Caco-2 (cell line): ENCODE results near the gene NDST1. TPM values are rescaled to one million over a fixed set of nuclear protein-coding genes. Genes with fewer than 3 reads are reported as not detected.

Experiments
- BruUV-seq: library from RNA; stranded (reverse); fragments of 400-500 nt; replicated peaks from 2 replicates; lab custom pipeline; 2021; lab: Mats Ljungman, UMichigan
- CTCF ChIA-PET: fragments of 300-600 bp; sonication (Branson Sonifier 250); formaldehyde crosslinking; loops from one replicate; lab custom pipeline; 2022; ENCODE audit warnings: antibody characterized with exemption; lab: Charles Lee
- POLR2A ChIA-PET: fragments of 300-600 bp; sonication (Branson Sonifier 250); formaldehyde crosslinking; loops from one replicate; lab custom pipeline; 2022; ENCODE audit warnings: antibody characterized with exemption; lab: Charles Lee
- DNase-seq, 2 experiments: peaks; one replicate each; pipeline versions ENCODE4 v3.0.0 to v3.0.0-alpha.2; 2020 to 2022
- H3K27me3 ChIP-seq: replicated peaks from 2 replicates; pipeline ENCODE4 v1.6.0; 2011; ENCODE audit warnings: low read length; ENCODE audit not compliant: control insufficient read depth, insufficient read depth
- H3K36me3 ChIP-seq: 2 replicates; pipeline ENCODE4 v1.5.1; 2011; ENCODE audit warnings: low read length; ENCODE audit not compliant: control insufficient read depth, insufficient read depth
- H3K4me1 ChIP-seq: fragments of 250-450 bp; sonication (Bioruptor Pico); 2 replicates; pipeline ENCODE4 v1.5.1; 2020; ENCODE audit warnings: mild to moderate bottlenecking
- H3K4me3 ChIP-seq: 2 replicates; pipeline ENCODE4 v1.5.1; 2011; ENCODE audit warnings: low read depth, mild to moderate bottlenecking, control low read depth, low read length
- H3K9me3 ChIP-seq: fragments of 250-450 bp; sonication (Bioruptor Pico); 2 replicates; pipeline ENCODE4 v1.5.1; 2020; ENCODE audit warnings: mild to moderate bottlenecking, moderate library complexity
- H3K27ac Mint-ChIP-seq: one replicate; pipeline ENCODE4 v1.8.0; 2022; ENCODE audit warnings: mixed read lengths; ENCODE audit not compliant: unreplicated experiment
- H3K27me3 Mint-ChIP-seq: one replicate; pipeline ENCODE4 v1.8.0; 2022; ENCODE audit warnings: mixed read lengths; ENCODE audit not compliant: insufficient read depth, unreplicated experiment
- H3K36me3 Mint-ChIP-seq: one replicate; pipeline ENCODE4 v1.8.0; 2022; ENCODE audit warnings: mild to moderate bottlenecking, mixed read lengths; ENCODE audit not compliant: insufficient read depth, unreplicated experiment
- H3K4me1 Mint-ChIP-seq: one replicate; pipeline ENCODE4 v1.8.0; 2022; ENCODE audit warnings: low read depth, mixed read lengths; ENCODE audit not compliant: unreplicated experiment
- H3K4me3 Mint-ChIP-seq: one replicate; pipeline ENCODE4 v1.8.0; 2022; ENCODE audit warnings: mild to moderate bottlenecking, moderate library complexity, mixed read lengths; ENCODE audit not compliant: unreplicated experiment
- H3K9me3 Mint-ChIP-seq: one replicate; pipeline ENCODE4 v1.8.0; 2022; ENCODE audit warnings: mixed read lengths; ENCODE audit not compliant: unreplicated experiment
- intact Hi-C: fragments of 100-400 bp; cut with micrococcal nuclease; formaldehyde crosslinking; loops from one replicate; pipeline ENCODE4 v1.10.0; 2022; ENCODE audit not compliant: unreplicated experiment
- total RNA-seq: library from RNA; stranded (reverse); gene quantifications from 2 replicates; pipeline ENCODE4 v1.2.3, GENCODE V29; 2022
- TF ChIP-seq, protein P1 (sequence below), 2 experiments: fragments of 200-600 bp in 1 of 2; IDR thresholded peaks; 1 replicate in 1 of 2; 2 replicates in 1 of 2; pipeline versions ENCODE4 v1.5.1 to v1.8.0; 2011 to 2022; ENCODE audit warnings: antibody characterized with exemption in 1 of 2, control low read depth in 1 of 2, inconsistent platforms in 1 of 2, low read depth in 1 of 2, low read length in 1 of 2, mild to moderate bottlenecking in 1 of 2, moderate library complexity in 1 of 2; ENCODE audit not compliant: insufficient read depth in 1 of 2, severe bottlenecking in 1 of 2, unreplicated experiment in 1 of 2

Gene NDST1
- total RNA-seq, 1 experiment from 2014 or later: 110 TPM

DNA sequence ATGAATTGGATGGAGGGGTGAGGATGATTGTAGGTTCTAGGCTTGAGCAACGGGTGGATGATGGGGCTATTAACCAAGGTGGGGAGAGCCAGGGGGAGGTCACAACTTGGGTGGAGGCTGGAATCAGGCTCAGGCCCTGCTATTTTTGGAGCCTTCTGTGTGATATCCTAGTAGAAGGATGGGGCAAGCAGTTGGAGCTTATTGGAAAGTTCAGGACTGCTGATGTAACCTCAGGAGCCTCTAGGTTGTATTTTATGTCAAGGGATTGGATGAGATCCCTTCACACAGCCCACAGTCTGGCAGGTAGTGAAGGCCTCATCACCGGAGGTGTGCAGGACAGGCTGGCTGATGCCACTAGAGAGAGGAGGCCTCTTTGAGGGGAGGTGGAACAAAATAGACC lies 47.1 kb upstream of the NDST1 start:
- Histone ChIP-seq H3K36me3 (no peaks in the 10 kb centered on the region), H3K27me3 (no peaks in the 10 kb centered on the region), H3K4me3 (no peak overlapping the region), H3K4me1 (peaks cover 17% of the 10 kb centered on the region), H3K9me3 (no peaks in the 10 kb centered on the region)
- TF ChIP-seq, protein P1, sequence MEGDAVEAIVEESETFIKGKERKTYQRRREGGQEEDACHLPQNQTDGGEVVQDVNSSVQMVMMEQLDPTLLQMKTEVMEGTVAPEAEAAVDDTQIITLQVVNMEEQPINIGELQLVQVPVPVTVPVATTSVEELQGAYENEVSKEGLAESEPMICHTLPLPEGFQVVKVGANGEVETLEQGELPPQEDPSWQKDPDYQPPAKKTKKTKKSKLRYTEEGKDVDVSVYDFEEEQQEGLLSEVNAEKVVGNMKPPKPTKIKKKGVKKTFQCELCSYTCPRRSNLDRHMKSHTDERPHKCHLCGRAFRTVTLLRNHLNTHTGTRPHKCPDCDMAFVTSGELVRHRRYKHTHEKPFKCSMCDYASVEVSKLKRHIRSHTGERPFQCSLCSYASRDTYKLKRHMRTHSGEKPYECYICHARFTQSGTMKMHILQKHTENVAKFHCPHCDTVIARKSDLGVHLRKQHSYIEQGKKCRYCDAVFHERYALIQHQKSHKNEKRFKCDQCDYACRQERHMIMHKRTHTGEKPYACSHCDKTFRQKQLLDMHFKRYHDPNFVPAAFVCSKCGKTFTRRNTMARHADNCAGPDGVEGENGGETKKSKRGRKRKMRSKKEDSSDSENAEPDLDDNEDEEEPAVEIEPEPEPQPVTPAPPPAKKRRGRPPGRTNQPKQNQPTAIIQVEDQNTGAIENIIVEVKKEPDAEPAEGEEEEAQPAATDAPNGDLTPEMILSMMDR (IDR thresholded peaks at IDR 0.05; ENCODE audit: insufficient read depth in 1 of 2, low read depth in 1 of 2, low read length in 1 of 2, severe bottlenecking in 1 of 2, unreplicated experiment in 1 of 2): no peak
- BruUV-seq: no TSS peak
- H3K36me3 Mint-ChIP-seq: no peaks in the 10 kb centered on the region
- ChIA-PET CTCF (interaction anchor here (0.6 to 1.0 kb wide), 2 partner anchors 99 to 192 kb away, joined by 3 read pairs; no protein-coding TSS in a partner anchor), POLR2A (no interaction called here)
- H3K4me3 Mint-ChIP-seq: no peak overlapping the region
- no peak for DNase-seq
- H3K27me3 Mint-ChIP-seq: no peaks in the 10 kb centered on the region
- H3K9me3 Mint-ChIP-seq: no peaks in the 10 kb centered on the region
- no peak overlapping the region for H3K27ac Mint-ChIP-seq
- intact Hi-C loops: no loop called here
- peaks cover 15% of the 10 kb centered on the region for H3K4me1 Mint-ChIP-seq

DNA sequence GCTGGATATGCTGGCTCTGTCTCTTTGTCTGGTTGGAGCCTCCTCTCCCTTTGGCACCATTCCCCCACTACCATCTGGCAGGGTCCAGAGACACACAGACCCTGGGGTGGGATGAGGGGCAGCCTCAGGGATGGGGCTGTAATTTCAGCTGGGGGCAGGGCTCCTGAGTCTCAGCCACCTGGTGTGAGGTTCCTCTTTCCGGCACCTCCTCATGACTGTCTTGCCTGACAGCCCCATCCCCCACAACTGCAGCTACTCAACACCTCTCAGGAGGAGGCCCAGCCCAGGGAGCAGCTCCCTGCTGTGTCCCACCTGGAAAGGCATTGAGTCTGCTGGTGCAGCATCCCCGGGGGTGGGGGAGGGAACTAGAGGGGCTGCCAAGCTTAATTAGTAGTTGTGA lies 46.7 kb upstream of the NDST1 start:
- H3K4me1 Mint-ChIP-seq: peaks cover 15% of the 10 kb centered on the region
- no peak overlapping the region for H3K4me3 Mint-ChIP-seq
- H3K9me3 Mint-ChIP-seq: no peaks in the 10 kb centered on the region
- no TSS peak for BruUV-seq
- ChIA-PET POLR2A (no interaction called here), CTCF (interaction anchor here (0.6 to 1.0 kb wide), 2 partner anchors 99 to 192 kb away, joined by 3 read pairs; no protein-coding TSS in a partner anchor)
- no peak overlapping the region for H3K27ac Mint-ChIP-seq
- H3K9me3 ChIP-seq: no peaks in the 10 kb centered on the region
- H3K36me3 ChIP-seq: no peaks in the 10 kb centered on the region
- no peak for DNase-seq
- TF ChIP-seq, protein P1 (IDR thresholded peaks at IDR 0.05; ENCODE audit: insufficient read depth in 1 of 2, low read depth in 1 of 2, low read length in 1 of 2, severe bottlenecking in 1 of 2, unreplicated experiment in 1 of 2): no peak
- H3K36me3 Mint-ChIP-seq: no peaks in the 10 kb centered on the region
- H3K27me3 ChIP-seq: no peaks in the 10 kb centered on the region
- no peak overlapping the region for H3K4me3 ChIP-seq
- intact Hi-C loops: no loop called here
- no peaks in the 10 kb centered on the region for H3K27me3 Mint-ChIP-seq
- H3K4me1 ChIP-seq: peaks cover 20% of the 10 kb centered on the region

DNA sequence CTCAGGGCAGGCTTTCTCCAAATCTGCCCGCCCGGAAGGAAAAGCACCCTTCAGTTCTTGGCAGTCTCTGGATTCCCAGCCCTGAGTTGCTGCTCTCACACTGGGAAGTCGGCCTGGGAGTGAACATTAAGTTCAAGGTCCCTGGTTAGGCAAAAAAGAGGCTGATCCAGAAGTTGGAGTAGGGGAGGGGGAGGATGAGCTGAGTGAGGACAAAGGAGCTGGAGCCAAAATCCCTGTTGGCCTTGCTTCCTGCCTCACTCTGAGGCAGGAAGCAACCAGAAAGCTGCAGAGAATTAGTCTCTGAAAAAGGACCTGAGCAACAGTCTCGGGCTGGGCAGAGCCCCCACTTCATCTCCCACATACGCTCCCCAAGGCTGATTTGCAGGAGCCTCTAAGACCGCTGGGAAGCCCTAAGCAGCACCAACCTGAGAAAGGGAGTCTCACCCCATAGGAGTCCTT lies 43.3 kb upstream of the NDST1 start:
- H3K36me3 ChIP-seq: no peaks in the 10 kb centered on the region
- peaks cover 13% of the 10 kb centered on the region for H3K4me1 ChIP-seq
- no peaks in the 10 kb centered on the region for H3K36me3 Mint-ChIP-seq
- H3K4me1 Mint-ChIP-seq: peaks cover 11% of the 10 kb centered on the region
- H3K9me3 Mint-ChIP-seq: no peaks in the 10 kb centered on the region
- H3K4me3 Mint-ChIP-seq: no peak overlapping the region
- no peaks in the 10 kb centered on the region for H3K27me3 ChIP-seq
- H3K27me3 Mint-ChIP-seq: no peaks in the 10 kb centered on the region
- no peak overlapping the region for H3K4me3 ChIP-seq
- DNase-seq: no peak
- intact Hi-C loops: no loop called here
- no peaks in the 10 kb centered on the region for H3K9me3 ChIP-seq
- no TSS peak for BruUV-seq
- TF ChIP-seq, protein P1 (IDR thresholded peaks at IDR 0.05; ENCODE audit: insufficient read depth in 1 of 2, low read depth in 1 of 2, low read length in 1 of 2, severe bottlenecking in 1 of 2, unreplicated experiment in 1 of 2): no peak
- ChIA-PET CTCF (interaction anchor here (0.6 to 1.3 kb wide), 2 partner anchors 9 to 14 kb away, joined by 3 read pairs; no protein-coding TSS in a partner anchor), POLR2A (no interaction called here)
- no peak overlapping the region for H3K27ac Mint-ChIP-seq
